AG04450 (cell line): Measurements from ENCODE around the gene B4GALT6. TPM values are rescaled to one million over a fixed set of nuclear protein-coding genes. Genes with fewer than 3 reads are reported as not detected.

Experiments used
- CTCF ChIA-PET: fragments of 300-600, 350-600 bp; formaldehyde crosslinking; extraction: SDS; loops from one replicate; lab custom pipeline; 2022; ENCODE audit warnings: antibody characterized with exemption, inconsistent platforms; lab: Charles Lee
- POLR2A ChIA-PET: fragments of 350-600 bp; formaldehyde crosslinking; extraction: SDS; loops from one replicate; lab custom pipeline; 2021; ENCODE audit warnings: antibody characterized with exemption, inconsistent platforms; lab: Yijun Ruan, JAX
- DNase-seq: peaks from one replicate; pipeline ENCODE4 v3.0.0-alpha.2; 2011; ENCODE audit warnings: low read depth, low spot score
- H3K27ac ChIP-seq: one replicate; pipeline ENCODE4 v1.5.1; 2012; ENCODE audit warnings: low read depth, low read length, control low read depth
- H3K27me3 ChIP-seq: one replicate; pipeline ENCODE4 v1.6.0; 2012; ENCODE audit warnings: low read length; ENCODE audit not compliant: control insufficient read depth, insufficient read depth
- H3K4me3 ChIP-seq: 2 replicates; pipeline ENCODE4 v1.5.1; 2011; ENCODE audit warnings: mild to moderate bottlenecking, low read depth, low read length, control low read depth
- H3K9me3 ChIP-seq: 2 replicates; pipeline ENCODE4 v1.5.1; 2012; ENCODE audit warnings: low read length; ENCODE audit not compliant: control insufficient read depth, insufficient read depth
- polyA plus RNA-seq: library from polyadenylated mRNA; depleted of rRNA; stranded (reverse); fragments of >200 nt; gene quantifications from 2 replicates; pipeline ENCODE4 v1.2.3, GENCODE V29; 2011
- TF ChIP-seq, protein P1 (sequence below): IDR thresholded peaks from 2 replicates; pipeline ENCODE4 v1.5.1; 2011; ENCODE audit warnings: low read depth, low read length, control low read depth, inconsistent platforms

The B4GALT6 gene
- polyA plus RNA-seq, 1 experiment, result 0.40 TPM

DNA sequence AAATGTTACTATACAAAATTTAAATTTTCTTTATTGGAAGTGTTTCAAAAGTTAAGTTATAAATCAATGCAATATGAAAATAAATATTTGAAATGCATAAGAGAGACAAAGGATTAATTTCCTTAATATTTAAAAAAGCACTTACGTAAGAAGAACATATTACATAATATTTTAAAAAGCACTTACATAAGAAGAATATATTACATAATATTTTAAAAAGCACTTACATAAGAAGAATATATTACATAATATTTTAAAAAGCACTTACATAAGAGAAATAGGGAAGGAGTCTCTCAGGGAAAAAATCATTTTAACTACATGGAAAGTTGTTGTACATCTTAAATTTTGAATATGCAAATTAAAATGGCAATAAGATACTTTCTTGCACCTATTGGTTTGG lies 17.4 kb upstream of the B4GALT6 start:
- ChIA-PET POLR2A (no interaction called here), CTCF (no interaction called here)
- Histone ChIP-seq H3K27me3 (no peaks in the 10 kb centered on the region), H3K4me3 (no peak overlapping the region), H3K9me3 (no peaks in the 10 kb centered on the region), H3K27ac (no peak overlapping the region)
- DNase-seq, result no peak
- TF ChIP-seq, protein P1, sequence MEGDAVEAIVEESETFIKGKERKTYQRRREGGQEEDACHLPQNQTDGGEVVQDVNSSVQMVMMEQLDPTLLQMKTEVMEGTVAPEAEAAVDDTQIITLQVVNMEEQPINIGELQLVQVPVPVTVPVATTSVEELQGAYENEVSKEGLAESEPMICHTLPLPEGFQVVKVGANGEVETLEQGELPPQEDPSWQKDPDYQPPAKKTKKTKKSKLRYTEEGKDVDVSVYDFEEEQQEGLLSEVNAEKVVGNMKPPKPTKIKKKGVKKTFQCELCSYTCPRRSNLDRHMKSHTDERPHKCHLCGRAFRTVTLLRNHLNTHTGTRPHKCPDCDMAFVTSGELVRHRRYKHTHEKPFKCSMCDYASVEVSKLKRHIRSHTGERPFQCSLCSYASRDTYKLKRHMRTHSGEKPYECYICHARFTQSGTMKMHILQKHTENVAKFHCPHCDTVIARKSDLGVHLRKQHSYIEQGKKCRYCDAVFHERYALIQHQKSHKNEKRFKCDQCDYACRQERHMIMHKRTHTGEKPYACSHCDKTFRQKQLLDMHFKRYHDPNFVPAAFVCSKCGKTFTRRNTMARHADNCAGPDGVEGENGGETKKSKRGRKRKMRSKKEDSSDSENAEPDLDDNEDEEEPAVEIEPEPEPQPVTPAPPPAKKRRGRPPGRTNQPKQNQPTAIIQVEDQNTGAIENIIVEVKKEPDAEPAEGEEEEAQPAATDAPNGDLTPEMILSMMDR, result no peak

DNA sequence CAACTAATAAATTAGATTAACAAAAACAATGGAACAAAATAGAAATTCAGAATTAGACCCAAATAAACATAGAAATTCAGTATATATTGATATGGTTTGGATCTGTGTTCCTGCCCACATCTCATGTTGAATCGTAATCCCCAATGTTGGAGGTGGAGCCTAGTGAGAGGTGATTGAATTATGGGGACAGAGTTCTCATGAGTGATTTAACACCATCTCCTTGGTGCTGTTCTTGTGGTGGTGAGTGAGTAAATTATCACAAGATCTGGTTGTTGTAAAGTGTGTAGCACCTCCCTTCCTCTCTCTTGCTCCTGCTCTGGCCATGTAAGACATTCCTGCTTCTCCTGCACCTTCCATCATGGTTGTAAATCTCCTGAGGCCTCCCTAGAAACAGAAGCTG lies 16.6 kb upstream of the B4GALT6 start:
- no peak overlapping the region for H3K27ac ChIP-seq
- ChIA-PET CTCF (no interaction called here), POLR2A (no interaction called here)

DNA sequence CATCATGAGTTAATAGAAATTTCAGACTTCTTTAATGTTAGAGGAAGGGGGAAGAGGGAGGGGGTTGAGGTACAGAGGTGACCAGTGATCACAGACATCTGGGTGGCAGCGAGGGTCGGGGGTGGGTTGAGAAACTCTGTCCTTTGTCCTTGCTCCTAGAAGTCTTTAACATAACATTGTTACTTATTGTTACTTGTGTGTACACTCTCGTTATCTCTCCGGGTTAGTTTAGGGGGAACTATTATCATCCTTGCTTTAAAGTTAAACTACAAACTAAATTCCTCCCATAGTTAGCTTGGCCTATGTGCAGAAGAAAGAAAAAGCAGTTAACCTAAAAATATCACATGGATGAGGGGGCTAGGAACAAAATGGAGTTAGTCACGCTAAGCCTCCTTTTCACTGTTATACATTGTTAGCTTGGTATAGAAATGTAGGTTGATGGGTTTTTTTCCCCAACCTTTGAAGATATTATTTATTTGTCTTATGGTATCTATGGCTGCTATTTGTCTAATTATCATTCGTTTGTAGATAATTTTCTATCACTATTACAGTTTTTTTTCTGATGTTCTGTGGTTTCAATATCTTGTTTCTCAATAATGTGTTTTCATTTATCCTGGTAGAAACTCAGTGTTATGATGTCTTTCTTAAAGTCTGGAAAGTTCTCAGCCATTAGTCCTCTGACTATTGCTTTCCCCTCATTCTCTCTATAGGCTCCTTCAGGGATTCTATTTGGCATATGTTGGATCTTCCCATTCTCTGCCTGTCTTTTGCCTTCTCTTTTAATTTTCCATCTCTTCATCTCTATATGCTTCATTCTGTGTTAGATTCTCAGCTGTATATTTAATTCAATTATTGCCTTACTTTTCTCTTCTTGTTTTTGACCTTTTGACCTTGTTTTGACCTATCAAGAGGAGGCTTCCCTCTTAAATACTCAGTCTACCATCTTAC lies 13.2 kb upstream of the B4GALT6 start:
- Histone ChIP-seq H3K4me3 (no peak overlapping the region), H3K27ac (no peak overlapping the region), H3K9me3 (no peaks in the 10 kb centered on the region), H3K27me3 (no peaks in the 10 kb centered on the region)
- POLR2A ChIA-PET, result no interaction called here
- CTCF ChIA-PET, result no interaction called here
- TF ChIP-seq, protein P1, result no peak
- no peak for DNase-seq

More for the DNA sequence above, 16.6 kb upstream of the B4GALT6 start:
- DNase-seq, result no peak
- TF ChIP-seq, protein P1, result no peak
- H3K9me3 ChIP-seq, result no peaks in the 10 kb centered on the region
- no peaks in the 10 kb centered on the region for H3K27me3 ChIP-seq
- H3K4me3 ChIP-seq, result no peak overlapping the region

DNA sequence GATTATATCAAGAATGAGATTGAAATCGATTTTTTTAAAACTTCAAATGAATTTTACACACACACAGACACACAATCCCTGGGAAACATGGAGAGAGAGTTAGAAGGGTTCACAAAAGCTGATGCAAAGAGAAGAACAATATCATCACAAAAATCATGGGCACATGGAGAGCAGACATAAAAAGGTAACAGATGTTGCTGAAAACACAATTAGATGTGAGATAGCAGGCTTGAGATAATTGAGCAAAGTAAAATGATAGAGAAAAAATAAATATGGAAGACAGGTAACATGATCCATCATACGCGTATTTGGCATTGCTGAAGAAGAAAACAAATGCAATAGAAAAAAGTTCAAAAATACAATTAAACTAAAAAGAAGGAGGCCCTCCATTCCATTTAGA lies 11.6 kb upstream of the B4GALT6 start:
- no peaks in the 10 kb centered on the region for H3K27me3 ChIP-seq
- TF ChIP-seq, protein P1, result no peak
- H3K4me3 ChIP-seq, result no peak overlapping the region
- no peaks in the 10 kb centered on the region for H3K9me3 ChIP-seq
- no peak for DNase-seq
- CTCF ChIA-PET, result no interaction called here
- POLR2A ChIA-PET, result no interaction called here
- H3K27ac ChIP-seq, result no peak overlapping the region

DNA sequence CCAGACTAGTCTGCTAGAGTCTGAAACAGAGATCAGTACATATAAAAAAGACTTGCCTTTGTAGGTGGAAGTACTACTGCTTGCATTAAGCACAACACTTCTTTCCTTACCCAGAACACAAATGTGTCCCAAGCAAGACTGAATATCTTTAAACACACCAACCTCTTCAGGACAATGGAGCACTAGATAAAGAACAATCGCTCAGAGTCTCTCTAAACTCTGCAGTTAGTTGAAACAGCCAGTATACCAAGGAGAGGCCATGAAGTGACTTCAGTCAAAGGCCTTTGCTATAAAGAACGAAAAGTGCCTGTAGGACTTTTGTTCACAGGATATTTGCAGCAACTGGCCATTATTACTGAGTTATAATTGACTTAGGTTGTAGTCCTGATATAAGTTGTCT lies 9.9 kb upstream of the B4GALT6 start:
- no peak overlapping the region for H3K4me3 ChIP-seq
- TF ChIP-seq, protein P1, result no peak
- H3K27ac ChIP-seq, result no peak overlapping the region
- H3K9me3 ChIP-seq, result no peaks in the 10 kb centered on the region
- DNase-seq, result no peak
- POLR2A ChIA-PET, result no interaction called here
- no peaks in the 10 kb centered on the region for H3K27me3 ChIP-seq
- CTCF ChIA-PET, result no interaction called here
